ENCODE data around the gene CCL11.

The CCL11 gene

DNA sequence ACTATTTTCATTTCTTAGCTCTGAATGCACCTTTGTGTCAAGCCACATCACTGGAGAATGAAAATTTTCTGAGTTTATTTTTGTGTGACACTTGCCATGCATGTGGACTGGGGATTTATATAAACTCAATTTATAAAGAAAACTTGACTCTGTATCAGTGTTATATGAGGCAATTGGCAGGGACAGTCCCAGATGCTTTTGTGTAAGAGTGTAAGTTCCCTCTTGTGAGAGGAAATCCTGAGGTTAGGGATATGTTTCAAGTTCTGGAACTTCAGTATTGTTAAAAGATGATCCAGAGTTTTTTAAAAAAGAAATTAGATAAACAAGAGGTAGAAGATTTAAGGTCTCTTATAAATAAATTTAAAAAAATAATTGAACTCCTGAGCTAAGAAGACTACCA, 22.8 kb downstream of the CCL11 start:
- TF ChIP-seq GATA3 (IDR thresholded peaks at IDR 0.05; ENCODE audit: low read depth, low read length) (no peak), GATA2 (IDR thresholded peaks at IDR 0.05; ENCODE audit: low read depth, low read length) (no peak)

DNA sequence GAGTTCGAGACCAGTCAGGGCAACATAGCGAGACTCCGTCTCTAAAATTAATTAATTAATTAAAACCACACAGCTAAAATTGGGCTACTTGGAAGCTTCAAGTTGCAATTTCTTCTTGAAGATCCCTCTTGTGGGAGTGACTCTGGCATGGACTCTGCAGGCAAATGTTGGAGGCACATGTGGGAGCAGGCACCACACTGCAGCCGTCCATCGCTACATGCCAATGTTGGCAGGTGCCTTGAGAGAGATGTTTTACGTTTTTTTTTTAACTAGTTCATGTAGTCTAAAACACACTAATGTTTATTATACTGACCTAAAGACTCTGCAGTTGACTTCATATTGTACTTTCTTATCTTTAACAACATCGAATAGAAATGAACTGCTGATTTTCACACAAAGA, 25.7 kb downstream of the CCL11 start:
- TF ChIP-seq GATA3 (IDR thresholded peaks at IDR 0.05; ENCODE audit: low read depth, low read length) (no peak), GATA2 (IDR thresholded peaks at IDR 0.05; ENCODE audit: low read depth, low read length) (no peak)

- TF ChIP-seq GATA2 (IDR thresholded peaks at IDR 0.05; ENCODE audit: low read depth, low read length) = no peak
- no peak for TF ChIP-seq GATA3 (IDR thresholded peaks at IDR 0.05; ENCODE audit: low read depth, low read length)
These were observed 26.5 kb downstream of the CCL11 start for GRCh38 chr17:34312080-34312479.

DNA sequence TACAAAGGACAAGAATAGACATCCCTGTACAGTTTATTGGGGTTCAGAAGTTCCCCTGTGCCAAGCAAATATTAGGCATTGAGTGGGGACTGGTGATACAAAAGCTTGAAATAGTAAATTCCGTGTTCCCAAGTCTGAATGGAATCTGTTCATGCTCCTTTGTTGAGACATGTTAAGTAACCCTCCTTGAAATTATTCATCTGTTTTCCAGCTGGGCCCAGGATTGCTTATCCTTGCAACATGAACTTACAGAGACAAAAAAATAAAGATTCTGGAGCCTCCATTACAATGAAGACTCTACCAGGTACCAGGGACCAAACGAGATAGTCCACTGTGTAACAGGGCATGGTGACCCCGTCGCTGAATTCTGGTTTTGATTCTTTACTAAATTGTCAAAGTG, 27.6 kb downstream of the CCL11 start:
- no peak for TF ChIP-seq GATA3 (IDR thresholded peaks at IDR 0.05; ENCODE audit: low read depth, low read length)
- no peak for TF ChIP-seq GATA2 (IDR thresholded peaks at IDR 0.05; ENCODE audit: low read depth, low read length)

GRCh38 chr17:34314279-34314678, 28.7 kb downstream of the CCL11 start:
- no peak for TF ChIP-seq GATA2 (IDR thresholded peaks at IDR 0.05; ENCODE audit: low read depth, low read length)
- no peak for TF ChIP-seq GATA3 (IDR thresholded peaks at IDR 0.05; ENCODE audit: low read depth, low read length)

- TF ChIP-seq GATA3 (IDR thresholded peaks at IDR 0.05; ENCODE audit: low read depth, low read length) (no peak), GATA2 (IDR thresholded peaks at IDR 0.05; ENCODE audit: low read depth, low read length) (no peak)
These were observed 32.9 kb downstream of the CCL11 start for GRCh38 chr17:34318474-34318873.

DNA sequence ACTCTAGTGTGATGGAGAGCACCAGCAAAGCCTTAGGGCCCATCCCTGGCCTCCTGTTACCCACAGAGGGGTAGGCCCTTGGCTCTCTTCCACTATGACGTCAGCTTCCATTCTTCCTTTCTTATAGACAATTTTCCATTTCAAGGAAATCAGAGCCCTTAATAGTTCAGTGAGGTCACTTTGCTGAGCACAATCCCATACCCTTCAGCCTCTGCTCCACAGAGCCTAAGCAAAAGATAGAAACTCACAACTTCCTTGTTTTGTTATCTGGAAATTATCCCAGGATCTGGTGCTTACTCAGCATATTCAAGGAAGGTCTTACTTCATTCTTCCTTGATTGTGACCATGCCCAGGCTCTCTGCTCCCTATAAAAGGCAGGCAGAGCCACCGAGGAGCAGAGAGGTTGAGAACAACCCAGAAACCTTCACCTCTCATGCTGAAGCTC, 33.5 kb downstream of the CCL11 start, which contains the start of gene CCL8:
CCL8 (plus strand) TSS at position 397 of the 445 bp plus-strand sequence. CDS start 67 bp downstream, outside the sequence.
- TF ChIP-seq GATA2 (IDR thresholded peaks at IDR 0.05; ENCODE audit: low read depth, low read length) = no peak
- TF ChIP-seq GATA3 (IDR thresholded peaks at IDR 0.05; ENCODE audit: low read depth, low read length) = no peak

GRCh38 chr17:34321964-34322363, 36.4 kb downstream of the CCL11 start:
- TF ChIP-seq GATA3 (IDR thresholded peaks at IDR 0.05; ENCODE audit: low read depth, low read length) (no peak), GATA2 (IDR thresholded peaks at IDR 0.05; ENCODE audit: low read depth, low read length) (no peak)

GRCh38 chr17:34337701-34338100, 52.2 kb downstream of the CCL11 start:
- TF ChIP-seq GATA3 (IDR thresholded peaks at IDR 0.05; ENCODE audit: low read depth, low read length) (no peak), GATA2 (IDR thresholded peaks at IDR 0.05; ENCODE audit: low read depth, low read length) (no peak)

Measured in SH-SY5Y (cell line).